NCI-H128 (cell line): Measurements from ENCODE around the gene KLHL30.

ENCODE experiments used
- DNase-seq: peaks from one replicate; lab custom pipeline; 2025; ENCODE audit not compliant: unreplicated experiment; lab: John Stamatoyannopoulos, UW

KLHL30 gene

GRCh38 chr2:238173692-238174091 is 35.2 kb downstream of the KLHL30 start:
- DNase-seq: no peak

GRCh38 chr2:238174291-238174690 is 35.8 kb downstream of the KLHL30 start:
- DNase-seq: no peak

GRCh38 chr2:238174701-238175100 is 36.2 kb downstream of the KLHL30 start:
- no peak for DNase-seq

DNA sequence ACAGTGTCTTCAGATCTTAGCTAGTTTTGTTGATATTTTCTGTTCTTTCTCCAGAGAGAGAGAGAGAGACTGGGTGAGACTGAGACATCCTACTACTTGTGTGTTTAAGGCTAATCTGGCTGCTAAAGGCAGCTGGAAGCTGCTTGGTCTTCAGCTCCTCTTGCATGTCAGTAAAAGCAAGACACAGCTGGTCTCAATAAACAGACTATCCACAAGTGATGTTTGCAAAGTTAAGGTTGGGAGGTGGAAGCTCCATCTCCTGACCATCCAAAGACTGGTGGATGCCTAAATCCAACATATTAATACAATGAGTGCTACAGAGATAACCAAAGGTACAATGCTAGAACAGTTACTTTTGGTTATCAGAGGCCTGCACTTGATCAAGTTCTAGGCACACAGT is 38.1 kb downstream of the KLHL30 start:
- no peak for DNase-seq

GRCh38 chr2:238180554-238180953 is 42.1 kb downstream of the KLHL30 start:
- DNase-seq: no peak

DNA sequence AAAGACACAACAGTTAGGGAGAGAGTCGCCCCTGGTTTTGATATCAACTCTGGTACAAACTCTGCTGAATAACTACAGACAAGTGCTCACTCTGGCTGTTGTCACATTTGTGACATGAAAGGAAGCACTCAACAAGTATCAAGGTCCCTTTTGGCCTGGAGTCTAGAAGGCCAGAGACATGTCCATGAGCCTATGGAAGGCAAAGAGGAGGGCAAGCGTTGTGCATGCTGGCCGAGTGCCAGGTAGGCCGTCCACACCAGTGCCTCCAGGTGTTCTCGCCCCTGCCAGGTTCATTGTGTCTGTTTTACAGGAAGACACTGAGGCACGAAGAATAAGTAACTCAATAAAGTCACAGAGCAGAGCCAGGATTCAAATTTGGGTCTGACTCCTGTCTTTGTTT is 43.9 kb downstream of the KLHL30 start:
- no peak for DNase-seq

GRCh38 chr2:238183821-238184220 is 45.4 kb downstream of the KLHL30 start:
- DNase-seq: no peak

DNA sequence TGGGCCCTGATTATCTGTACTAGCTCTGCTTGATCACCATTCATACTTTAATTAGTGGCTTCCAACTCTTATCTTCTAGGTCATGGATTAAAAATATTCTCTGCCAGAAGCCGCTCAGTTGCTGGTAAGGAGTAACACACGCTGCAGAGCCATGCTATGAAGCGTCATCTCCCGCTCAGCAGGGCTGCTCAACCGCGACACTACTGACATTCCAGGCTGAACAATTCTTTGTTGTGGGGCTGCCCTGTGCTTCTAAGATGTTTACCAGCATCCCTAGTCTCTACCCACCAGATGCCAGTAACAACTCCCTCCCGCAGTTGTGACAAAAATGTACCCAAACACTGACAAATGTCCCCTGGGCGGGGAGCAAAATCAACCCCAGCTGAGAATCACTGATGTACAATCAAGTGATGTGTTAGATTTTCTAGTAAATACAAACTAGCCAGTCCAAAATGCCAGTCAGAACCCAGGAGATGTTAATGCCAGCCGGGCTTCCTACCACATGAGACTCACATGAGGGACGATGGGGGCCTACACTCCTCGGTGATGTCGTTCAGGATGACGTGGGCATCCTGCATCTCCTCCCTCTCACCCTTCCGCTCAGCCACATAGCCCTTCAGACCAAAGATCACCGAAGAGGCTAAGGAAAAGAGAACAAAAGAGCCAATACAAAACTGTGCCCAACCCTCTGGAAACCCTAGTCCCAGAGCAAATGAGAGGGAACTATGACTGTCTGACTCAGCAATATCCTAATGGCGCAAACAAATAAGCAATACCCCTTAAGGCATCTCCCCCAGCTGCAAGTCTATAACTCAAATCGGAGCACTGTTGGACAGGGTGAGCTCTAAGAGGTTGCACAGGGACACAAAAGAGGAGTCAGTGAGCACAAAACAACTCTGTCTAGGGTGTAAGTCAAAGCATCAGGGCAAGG is 49.4 kb downstream of the KLHL30 start:
- no peak for DNase-seq

GRCh38 chr2:238190445-238190844 is 52.0 kb downstream of the KLHL30 start:
- DNase-seq: no peak
